SU-DHL-6 (cell line): Measurements from ENCODE around the gene ZNF581.
A peak's percentile ranks its signal among the peaks of the same experiment; 100 is the strongest.

ENCODE experiments used
- H2AFZ ChIP-seq: fragments of 200-600 bp; sonication (generic); 2 replicates; pipeline ENCODE4 v1.6.1; 2014; ENCODE audit warnings: low read depth, mild to moderate bottlenecking, moderate library complexity, mixed read lengths, antibody characterized with exemption, low read length; ENCODE audit not compliant: severe bottlenecking
- H3F3A ChIP-seq: fragments of 200-600 bp; shearing (Covaris generic); 2 replicates; pipeline ENCODE4 v1.6.0; 2016; ENCODE audit warnings: antibody characterized with exemption, mild to moderate bottlenecking; ENCODE audit not compliant: insufficient read depth
- H3K27ac ChIP-seq: fragments of 200-600 bp; sonication (generic); 2 replicates; pipeline ENCODE4 v1.5.1; 2016; ENCODE audit warnings: low read depth, mild to moderate bottlenecking, low read length, moderate library complexity, mixed read lengths
- H3K27me3 ChIP-seq: fragments of 200-600 bp; sonication (generic), shearing (Covaris generic); 2 replicates; pipeline ENCODE4 v1.6.0; 2014; ENCODE audit warnings: mild to moderate bottlenecking, low read length
- H3K36me3 ChIP-seq: fragments of 200-600 bp; sonication (generic); 2 replicates; pipeline ENCODE4 v1.6.1; 2014; ENCODE audit warnings: mild to moderate bottlenecking, low read length, mixed read lengths
- H3K4me2 ChIP-seq: fragments of 300-600, 200-600 bp; shearing (Covaris generic), sonication (generic); 2 replicates; pipeline ENCODE4 v1.6.0; 2014; ENCODE audit warnings: low read length, low read depth, mild to moderate bottlenecking; ENCODE audit not compliant: poor library complexity, severe bottlenecking
- H3K4me3 ChIP-seq: fragments of 200-600 bp; sonication (generic); 2 replicates; pipeline ENCODE4 v1.5.1; 2014; ENCODE audit warnings: antibody characterized with exemption, low read length, mild to moderate bottlenecking, mixed read lengths; ENCODE audit not compliant: insufficient read depth, poor library complexity, severe bottlenecking
- H3K79me2 ChIP-seq: fragments of 200-600 bp; sonication (generic); 2 replicates; pipeline ENCODE4 v1.6.1; 2014; ENCODE audit warnings: mild to moderate bottlenecking, low read length, moderate library complexity; ENCODE audit not compliant: insufficient read depth
- H3K9ac ChIP-seq: fragments of 200-600 bp; sonication (generic); 2 replicates; pipeline ENCODE4 v1.7.0; 2014; ENCODE audit warnings: mild to moderate bottlenecking, low read length
- H3K9me2 ChIP-seq: fragments of 200-600 bp; sonication (generic); replicated peaks from 2 replicates; pipeline ENCODE4 v1.6.1; 2014; ENCODE audit warnings: low read length; ENCODE audit not compliant: insufficient read depth
- H3K9me3 ChIP-seq: fragments of 200-600 bp; sonication (generic); 2 replicates; pipeline ENCODE4 v1.6.1; 2014; ENCODE audit warnings: low read length, mixed read lengths; ENCODE audit not compliant: insufficient read depth
- H4K20me1 ChIP-seq: fragments of 200-600 bp; sonication (generic); 2 replicates; pipeline ENCODE4 v1.6.1; 2014; ENCODE audit warnings: low read depth, mild to moderate bottlenecking, antibody characterized with exemption, low read length, moderate library complexity, mixed read lengths
- CTCF ChIP-seq: fragments of 200-600 bp; sonication (generic); IDR thresholded peaks from one replicate; pipeline ENCODE4 v1.5.1; 2017; ENCODE audit warnings: antibody characterized with exemption, mild to moderate bottlenecking, low read length, moderate library complexity; ENCODE audit not compliant: insufficient read depth, poor library complexity, severe bottlenecking
- EZH2phosphoT487 ChIP-seq: fragments of 200-600 bp; sonication (generic), shearing (Covaris generic); conservative IDR thresholded peaks from 2 replicates; pipeline ENCODE4 v1.6.1; 2018; ENCODE audit warnings: mild to moderate bottlenecking, antibody characterized with exemption, low read length, moderate library complexity, mixed read lengths

Gene ZNF581

DNA sequence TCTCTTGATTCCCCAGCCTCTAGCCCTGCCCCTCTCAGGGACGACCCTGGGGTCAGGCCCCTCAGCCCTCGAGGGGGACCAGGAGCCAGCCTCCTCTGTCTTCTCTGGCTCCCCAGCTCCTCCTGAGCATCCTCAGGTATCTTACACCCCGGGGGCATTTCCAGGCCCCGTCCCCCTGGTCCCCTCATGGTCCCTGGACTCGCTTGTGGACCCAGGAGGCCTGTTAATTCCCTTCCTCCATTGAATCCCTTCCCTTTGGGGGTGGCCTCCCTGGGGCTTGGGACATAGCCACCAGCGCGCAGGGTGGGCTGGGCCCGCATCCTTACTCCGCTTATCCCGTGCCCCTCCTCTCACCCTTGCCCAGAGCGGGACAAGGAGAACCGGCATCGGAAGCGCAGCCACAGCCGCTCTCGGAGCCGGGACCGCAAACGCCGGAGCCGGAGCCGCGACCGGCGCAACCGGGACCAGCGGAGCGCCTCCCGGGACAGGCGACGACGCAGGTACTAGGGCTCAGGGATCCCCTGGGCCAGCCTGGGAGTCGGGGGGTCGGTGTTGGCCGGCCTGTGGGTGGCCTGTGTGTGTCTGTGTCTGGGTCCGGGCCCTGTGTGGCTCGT, 15.5 kb downstream of the ZNF581 start:
- Histone ChIP-seq H2AFZ (no peak overlapping the region), H3K27me3 (no peaks in the 10 kb centered on the region), H3F3A (peaks cover 3% of the 10 kb centered on the region; the same call in 1 of the 2 replicates), H3K9me2 (no peaks in the 10 kb centered on the region), H3K79me2 (peaks cover 86% of the 10 kb centered on the region), H3K9ac (peak overlapping the region; percentile 93; the same call in 1 of the 2 replicates), H3K4me3 (no peak overlapping the region), H3K36me3 (peaks cover 19% of the 10 kb centered on the region), H4K20me1 (peaks cover 25% of the 10 kb centered on the region; the same call in 1 of the 2 replicates), H3K9me3 (no peaks in the 10 kb centered on the region), H3K4me2 (peak overlapping the region; percentile 94), H3K27ac (no peak overlapping the region)
- TF ChIP-seq CTCF = no peak
- no peak for TF ChIP-seq EZH2phosphoT487

DNA sequence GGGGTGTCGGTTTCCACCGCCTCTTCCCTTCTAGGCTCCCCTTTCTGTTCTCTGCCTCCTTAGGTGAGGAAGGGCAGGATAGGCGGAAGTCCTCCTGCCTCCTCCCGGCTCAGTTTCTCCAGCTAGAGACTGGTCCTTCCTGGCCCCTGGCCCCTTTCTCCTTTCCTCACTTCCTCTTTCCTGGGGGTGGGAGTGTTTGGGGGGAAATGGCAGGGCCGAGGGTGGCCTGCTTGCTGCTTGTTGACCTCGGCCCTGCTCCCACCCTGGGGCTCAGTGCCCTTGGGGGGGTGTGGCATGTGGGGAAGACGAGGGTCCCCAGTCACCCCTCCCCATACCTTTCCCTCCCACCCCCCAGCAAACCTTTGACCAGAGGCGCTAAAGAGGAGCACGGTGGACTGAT, 16.4 kb downstream of the ZNF581 start:
- TF ChIP-seq CTCF = no peak
- no peak for TF ChIP-seq EZH2phosphoT487
- Histone ChIP-seq H3K9ac (no peak overlapping the region), H3K36me3 (peaks cover 19% of the 10 kb centered on the region), H4K20me1 (peaks cover 25% of the 10 kb centered on the region; the same call in 1 of the 2 replicates), H3K27ac (no peak overlapping the region; the same call in 1 of the 2 replicates), H3K4me2 (no peak overlapping the region), H3K79me2 (peaks cover 95% of the 10 kb centered on the region), H3F3A (peaks cover 3% of the 10 kb centered on the region; the same call in 1 of the 2 replicates), H2AFZ (no peak overlapping the region), H3K4me3 (no peak overlapping the region), H3K9me3 (no peaks in the 10 kb centered on the region), H3K9me2 (no peaks in the 10 kb centered on the region), H3K27me3 (no peaks in the 10 kb centered on the region)

GRCh38 chr19:55660404-55660803, 17.0 kb downstream of the ZNF581 start:
- H3K9me3 ChIP-seq = no peaks in the 10 kb centered on the region
- peaks cover 25% of the 10 kb centered on the region; the same call in 1 of the 2 replicates for H4K20me1 ChIP-seq
- H3K4me2 ChIP-seq = no peak overlapping the region
- no peak overlapping the region for H3K4me3 ChIP-seq
- peaks cover 19% of the 10 kb centered on the region for H3K36me3 ChIP-seq
- H3K27ac ChIP-seq = no peak overlapping the region
- TF ChIP-seq EZH2phosphoT487 (no peak), CTCF (no peak)
- H3K9me2 ChIP-seq = no peaks in the 10 kb centered on the region
- H3K79me2 ChIP-seq = peaks cover 97% of the 10 kb centered on the region
- peaks cover 3% of the 10 kb centered on the region; the same call in 1 of the 2 replicates for H3F3A ChIP-seq
- H3K27me3 ChIP-seq = no peaks in the 10 kb centered on the region
- no peak overlapping the region for H3K9ac ChIP-seq
- H2AFZ ChIP-seq = no peak overlapping the region
